HG02610 (cell line): ENCODE data around the gene STK39.

Experiments used
- ATAC-seq: cut with Tn5 transposase; IDR thresholded peaks from one replicate; pipeline ENCODE4 v1.9.1; 2021; ENCODE audit warnings: mild to moderate bottlenecking, moderate library complexity; ENCODE audit not compliant: unreplicated experiment

STK39 gene

GRCh38 chr2:167965907-167966761 is 281.3 kb downstream of the STK39 start:
- no peak for ATAC-seq

GRCh38 chr2:167964650-167965413 is 282.6 kb downstream of the STK39 start:
- no peak for ATAC-seq

- ATAC-seq: no peak
These were observed 283.3 kb downstream of the STK39 start for GRCh38 chr2:167963899-167964649.

- no peak for ATAC-seq
These were observed 284.8 kb downstream of the STK39 start for GRCh38 chr2:167962436-167963226.

GRCh38 chr2:167961536-167962048 is 285.8 kb downstream of the STK39 start:
- ATAC-seq: no peak

- ATAC-seq: no peak
These were observed 287.2 kb downstream of the STK39 start for GRCh38 chr2:167960089-167960747.

- no peak for ATAC-seq
These were observed 289.7 kb downstream of the STK39 start for GRCh38 chr2:167957662-167958061.

GRCh38 chr2:167955264-167955906 is 292.0 kb downstream of the STK39 start:
- no peak for ATAC-seq

GRCh38 chr2:167954495-167954894 is 292.9 kb downstream of the STK39 start:
- ATAC-seq: no peak

- no peak for ATAC-seq
These were observed 293.6 kb downstream of the STK39 start for GRCh38 chr2:167953776-167954175.

- ATAC-seq: no peak
These were observed 296.8 kb downstream of the STK39 start for GRCh38 chr2:167950571-167950970.

- ATAC-seq: no peak
These were observed 301.0 kb downstream of the STK39 start for GRCh38 chr2:167946441-167946841.

- no peak for ATAC-seq
These were observed 301.6 kb downstream of the STK39 start for GRCh38 chr2:167945660-167946368.

GRCh38 chr2:167944825-167945659 is 302.4 kb downstream of the STK39 start:
- ATAC-seq: no peak

- no peak for ATAC-seq
These were observed 303.5 kb downstream of the STK39 start for GRCh38 chr2:167943897-167944296.

- no peak for ATAC-seq
These were observed 304.0 kb downstream of the STK39 start for GRCh38 chr2:167943368-167943767.

GRCh38 chr2:167942366-167943081 is 304.9 kb downstream of the STK39 start:
- no peak for ATAC-seq
